Measurements from ENCODE around the gene ITPK1.

Gene ITPK1

DNA sequence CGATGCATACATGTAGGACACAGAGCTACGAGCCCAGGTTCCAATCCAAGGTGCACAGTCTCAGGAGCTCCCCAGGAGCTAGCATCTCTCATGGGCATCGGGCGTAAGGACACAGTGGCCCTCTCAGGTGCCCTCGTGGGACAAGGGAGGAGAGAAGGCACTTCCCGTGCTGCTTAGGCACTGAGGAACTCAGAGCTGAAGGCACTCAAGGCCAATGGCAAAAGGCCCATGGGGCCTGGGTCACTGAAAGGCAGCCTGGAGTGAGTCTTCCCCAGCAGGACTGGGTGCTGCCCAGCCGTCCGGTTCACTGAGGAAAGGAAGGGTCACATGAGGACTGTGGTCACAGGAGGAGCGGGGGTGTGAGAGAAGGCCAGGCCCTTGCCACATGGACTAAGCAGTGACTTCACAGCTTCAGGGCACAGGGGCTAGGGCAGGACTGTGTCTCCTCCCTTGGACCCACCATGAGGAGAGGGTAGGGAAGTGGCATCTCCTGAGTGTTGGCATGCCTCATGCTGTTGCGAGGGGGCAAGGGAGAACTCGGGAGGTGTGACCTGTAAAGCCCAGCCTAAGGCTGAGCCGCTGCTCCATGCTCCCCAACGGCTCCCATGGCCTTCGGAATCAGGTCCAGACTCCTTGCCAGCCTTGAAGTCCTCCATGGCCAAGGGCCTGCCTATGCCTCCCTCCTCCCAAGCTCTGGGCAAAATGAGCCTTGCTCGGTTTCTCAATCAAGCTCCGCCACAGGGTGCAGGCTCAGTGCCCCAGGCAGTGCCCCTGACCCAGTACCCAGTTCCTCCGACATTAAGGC, 141.0 kb downstream of the ITPK1 start:
- FAIRE-seq (no peak), DNase-seq (ENCODE audit: insufficient read length, low spot score) (no peak)
- TF ChIP-seq, protein P1, sequence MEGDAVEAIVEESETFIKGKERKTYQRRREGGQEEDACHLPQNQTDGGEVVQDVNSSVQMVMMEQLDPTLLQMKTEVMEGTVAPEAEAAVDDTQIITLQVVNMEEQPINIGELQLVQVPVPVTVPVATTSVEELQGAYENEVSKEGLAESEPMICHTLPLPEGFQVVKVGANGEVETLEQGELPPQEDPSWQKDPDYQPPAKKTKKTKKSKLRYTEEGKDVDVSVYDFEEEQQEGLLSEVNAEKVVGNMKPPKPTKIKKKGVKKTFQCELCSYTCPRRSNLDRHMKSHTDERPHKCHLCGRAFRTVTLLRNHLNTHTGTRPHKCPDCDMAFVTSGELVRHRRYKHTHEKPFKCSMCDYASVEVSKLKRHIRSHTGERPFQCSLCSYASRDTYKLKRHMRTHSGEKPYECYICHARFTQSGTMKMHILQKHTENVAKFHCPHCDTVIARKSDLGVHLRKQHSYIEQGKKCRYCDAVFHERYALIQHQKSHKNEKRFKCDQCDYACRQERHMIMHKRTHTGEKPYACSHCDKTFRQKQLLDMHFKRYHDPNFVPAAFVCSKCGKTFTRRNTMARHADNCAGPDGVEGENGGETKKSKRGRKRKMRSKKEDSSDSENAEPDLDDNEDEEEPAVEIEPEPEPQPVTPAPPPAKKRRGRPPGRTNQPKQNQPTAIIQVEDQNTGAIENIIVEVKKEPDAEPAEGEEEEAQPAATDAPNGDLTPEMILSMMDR (IDR thresholded peaks at IDR 0.05; ENCODE audit: insufficient read depth, missing control alignments), result no peak

DNA sequence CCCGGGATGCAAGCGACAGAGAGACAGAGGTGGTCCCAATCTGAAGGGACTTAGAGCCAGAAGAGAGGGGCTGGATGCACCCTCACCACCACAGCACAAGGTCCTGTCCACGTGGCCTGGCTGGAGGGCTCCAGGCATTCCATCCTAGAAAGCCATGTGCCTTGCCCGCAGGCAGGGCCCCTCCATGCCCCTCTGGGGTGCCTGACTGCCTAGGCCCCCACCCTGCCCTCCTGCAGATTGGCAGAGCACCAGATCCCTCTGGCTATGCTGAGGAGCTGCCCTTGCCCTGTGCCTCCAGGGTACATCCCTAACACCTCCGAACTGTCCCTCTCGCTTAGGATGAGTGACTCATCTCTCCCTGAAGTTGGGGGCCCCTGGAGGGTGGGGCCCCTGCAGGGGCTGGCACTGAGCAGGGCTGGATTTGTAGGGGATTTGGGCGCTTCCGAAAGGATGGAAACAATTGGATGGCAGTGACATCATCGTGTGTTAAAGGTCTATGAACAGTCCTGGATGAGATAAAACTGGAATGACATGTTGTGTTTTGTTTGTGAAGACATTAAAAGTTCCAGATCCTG, 141.8 kb downstream of the ITPK1 start:
- DNase-seq (ENCODE audit: insufficient read length, low spot score) (no peak), FAIRE-seq (no peak)
- TF ChIP-seq, protein P1 (IDR thresholded peaks at IDR 0.05; ENCODE audit: insufficient read depth, missing control alignments), result no peak

DNA sequence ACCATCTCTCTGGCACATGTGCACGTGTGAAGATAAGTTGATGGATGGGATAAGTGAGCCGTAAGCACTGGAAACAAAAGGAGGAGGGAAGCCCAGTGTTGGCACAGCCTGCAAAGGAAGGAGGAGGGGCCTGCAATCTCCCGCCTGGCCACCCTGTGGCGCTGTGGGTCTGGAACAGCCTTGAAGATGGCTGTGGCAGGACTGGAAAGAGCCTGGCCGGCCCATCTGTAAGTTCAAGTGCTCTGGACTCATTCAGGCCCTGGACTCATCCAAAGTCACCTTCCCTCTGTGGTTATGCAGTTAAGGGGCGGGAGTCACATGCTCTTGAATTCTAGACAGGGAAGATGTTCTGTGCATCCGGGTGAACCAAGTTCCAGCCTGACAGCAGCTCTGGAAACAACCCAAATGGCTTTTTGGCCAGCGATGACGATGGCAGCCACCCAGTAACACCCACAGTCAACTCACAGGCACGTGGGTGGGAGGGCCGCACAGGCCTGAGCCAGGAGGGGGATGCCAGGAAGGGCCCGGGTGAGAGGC, 142.4 kb downstream of the ITPK1 start:
- TF ChIP-seq, protein P1 (IDR thresholded peaks at IDR 0.05; ENCODE audit: insufficient read depth, missing control alignments), result peak; percentile 70
- FAIRE-seq (no peak), DNase-seq (ENCODE audit: insufficient read length, low spot score) (peak; percentile 80)

DNA sequence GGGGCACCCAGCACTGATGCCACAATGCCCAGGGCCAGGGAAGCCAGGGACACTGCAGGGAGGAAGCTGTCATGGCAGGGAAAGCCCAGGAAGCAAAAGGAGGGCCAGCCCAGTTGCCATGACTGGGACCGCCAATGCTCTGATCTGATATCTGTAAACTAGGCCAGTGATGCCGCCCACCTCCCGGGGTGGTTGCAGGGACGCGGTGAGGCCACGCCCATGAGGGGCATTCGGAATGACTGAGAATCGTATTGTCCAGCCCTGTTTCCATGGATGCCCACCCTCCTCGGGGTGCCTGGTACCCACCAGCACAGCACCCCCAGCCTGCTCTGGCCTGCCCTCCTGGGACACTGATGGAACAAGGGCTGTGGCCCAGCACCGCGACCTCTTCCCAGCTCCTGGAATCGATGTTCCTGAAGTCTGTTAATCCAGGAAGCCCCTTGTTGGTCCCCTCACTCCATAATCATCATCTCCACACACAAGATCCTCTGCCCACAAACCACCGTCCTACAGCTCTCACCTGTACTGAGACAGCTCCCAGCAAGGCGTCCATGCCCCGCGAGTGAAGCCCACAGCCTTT, 144.0 kb downstream of the ITPK1 start:
- TF ChIP-seq, protein P1 (IDR thresholded peaks at IDR 0.05; ENCODE audit: insufficient read depth, missing control alignments), result no peak
- FAIRE-seq (no peak), DNase-seq (ENCODE audit: insufficient read length, low spot score) (no peak)

DNA sequence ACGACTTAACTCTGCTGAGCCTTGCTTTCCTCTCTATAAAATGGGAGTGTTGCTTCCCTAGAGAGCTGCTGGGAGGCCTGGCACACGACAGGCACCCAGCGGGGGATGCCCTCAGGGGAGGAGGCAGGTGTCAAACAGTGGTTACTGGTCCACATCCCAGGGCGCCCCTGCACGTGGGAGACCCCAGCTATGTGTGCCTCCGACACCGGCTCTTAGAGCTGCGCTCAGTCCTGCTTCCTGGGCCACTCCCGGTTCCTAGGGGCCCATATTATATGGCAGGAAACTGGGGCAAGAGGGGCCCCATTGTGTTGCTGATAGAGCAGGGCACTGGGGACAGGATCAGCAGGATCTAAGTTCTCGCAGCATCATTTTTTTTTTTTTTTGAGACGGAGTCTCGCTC, 145.5 kb downstream of the ITPK1 start:
- no peak for FAIRE-seq
- DNase-seq (ENCODE audit: insufficient read length, low spot score), result no peak
- TF ChIP-seq, protein P1 (IDR thresholded peaks at IDR 0.05; ENCODE audit: insufficient read depth, missing control alignments), result no peak

DNA sequence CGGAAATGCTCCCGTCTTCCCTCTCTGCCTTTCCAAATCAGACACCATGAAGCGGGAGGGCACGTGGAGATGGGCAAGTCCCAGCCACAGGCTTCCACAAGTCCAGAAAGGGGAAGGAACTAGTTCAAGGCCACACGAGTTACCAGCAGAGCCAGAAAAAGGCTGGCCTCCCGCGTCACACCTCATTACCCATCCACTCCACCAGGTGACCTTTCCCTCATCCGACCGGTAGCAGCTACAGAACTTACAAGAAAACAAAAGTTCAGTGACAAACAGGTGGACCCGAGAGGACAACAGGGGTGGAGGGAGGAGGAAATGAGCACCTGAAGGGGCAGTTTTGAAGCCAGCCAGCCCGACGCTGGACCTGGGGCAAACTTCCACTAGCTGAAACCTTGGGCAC, 145.9 kb downstream of the ITPK1 start:
- FAIRE-seq, result no peak
- TF ChIP-seq, protein P1 (IDR thresholded peaks at IDR 0.05; ENCODE audit: insufficient read depth, missing control alignments), result no peak
- DNase-seq (ENCODE audit: insufficient read length, low spot score), result no peak

All from D721Med (cell line).